K562 (cell line): ENCODE measurements around the gene ERGIC1. TPM values are rescaled to one million over a fixed set of nuclear protein-coding genes. Genes with fewer than 3 reads are reported as not detected.

Experiments used
- BCL6 ChIP-seq: fragments of 250-450 bp; sonication (Bioruptor Pico); IDR thresholded peaks from 2 replicates; pipeline ENCODE4 v1.4.0; 2020
- C11orf30 ChIP-seq: fragments of 450-650 bp; IDR thresholded peaks from 2 replicates; pipeline ENCODE4 v1.6.1; 2016; ENCODE audit warnings: low read depth, mild to moderate bottlenecking
- CBX2 ChIP-seq: fragments of 200-600 bp; sonication (generic); IDR thresholded peaks from one replicate; pipeline ENCODE4 v1.6.1; 2012; ENCODE audit warnings: mild to moderate bottlenecking, low read length, inconsistent platforms; ENCODE audit not compliant: insufficient read depth, poor library complexity, severe bottlenecking
- CHCHD3 ChIP-seq: fragments of 250-450 bp; sonication (Bioruptor Pico); IDR thresholded peaks from 2 replicates; pipeline ENCODE4 v2.1.2; 2022; ENCODE audit warnings: mild to moderate bottlenecking
- HOXB6 ChIP-seq: fragments of 250-450 bp; sonication (Bioruptor Pico); IDR thresholded peaks from 2 replicates; pipeline ENCODE4 v1.5.1; 2022; ENCODE audit warnings: mild to moderate bottlenecking, borderline replicate concordance
- NONO ChIP-seq, 2 experiments: fragments of 200-400 bp in 1 of 2; fragments of 450-650 bp in 1 of 2; formaldehyde crosslinking in 1 of 2; IDR thresholded peaks; 2 replicates each; pipeline ENCODE4 v1.6.1; 2017; ENCODE audit warnings: low read depth in 2 of 2, mild to moderate bottlenecking in 2 of 2, moderate library complexity in 2 of 2, low read length in 1 of 2
- STAT5B ChIP-seq: fragments of 250-450 bp; sonication (Bioruptor Pico); IDR thresholded peaks from 2 replicates; pipeline ENCODE4 v1.8.0; 2021; ENCODE audit warnings: mild to moderate bottlenecking, inconsistent platforms
- SUPT5H ChIP-seq: fragments of 450-650 bp; IDR thresholded peaks from 2 replicates; pipeline ENCODE4 v1.6.1; 2016
- TEAD1 ChIP-seq, 2 experiments: fragments of 450-650 bp in 1 of 2; sonication (generic) in 1 of 2; formaldehyde crosslinking; IDR thresholded peaks; 2 replicates each; pipeline versions ENCODE4 v1.4.0 to v1.8.0; 2020 to 2022; ENCODE audit warnings: mild to moderate bottlenecking in 2 of 2, missing genetic modification reagents in 1 of 2
- ZNF282 ChIP-seq: sonication (generic); formaldehyde crosslinking; IDR thresholded peaks from 2 replicates; pipeline ENCODE4 v1.8.1; 2023; ENCODE audit warnings: missing genetic modification reagents
- polyA plus RNA-seq, 8 experiments: library from polyadenylated mRNA; depleted of rRNA in 4 of 8; stranded (reverse) in 5 of 8; unstranded in 3 of 8; fragments of >200 nt; fragmentation: Nextera tagmentation in 2 of 8; fragmentation: Illumina TruSeq in 1 of 8; extraction: Ambion mirVana in 2 of 8; extraction: Trizol in 1 of 8; gene quantifications; 2 replicates each; pipeline versions ENCODE4 v1.2.1 to v1.2.3, GENCODE V29; 2011 to 2014; ENCODE audit warnings: inconsistent platforms in 1 of 8, missing spikeins in 1 of 8
- total RNA-seq, 7 experiments: library from RNA; depleted of rRNA in 6 of 7; stranded (reverse); fragments of >200 nt in 6 of 7; fragmentation: Illumina TruSeq in 2 of 7; extraction: Trizol in 2 of 7; gene quantifications; 2 replicates each; pipeline versions ENCODE4 v1.2.1 to v1.2.3, GENCODE V29; 2011 to 2021; ENCODE audit warnings: low replicate concordance in 1 of 7
- TF ChIP-seq, protein P1 (sequence below): fragments of 250-450 bp; sonication (Bioruptor Pico); IDR thresholded peaks from 2 replicates; pipeline ENCODE4 v1.8.0; 2022; ENCODE audit warnings: inconsistent platforms
- TF ChIP-seq, protein P2 (sequence below): fragments of 450-650 bp; formaldehyde crosslinking; IDR thresholded peaks from 2 replicates; pipeline ENCODE4 v1.4.0; 2020; ENCODE audit warnings: mild to moderate bottlenecking, moderate library complexity
- TF ChIP-seq, protein P3 (sequence below): sonication (generic); formaldehyde crosslinking; IDR thresholded peaks from 2 replicates; pipeline ENCODE4 v1.8.1; 2022; ENCODE audit warnings: missing genetic modification reagents
- TF ChIP-seq, protein P4 (sequence below): sonication (generic); formaldehyde crosslinking; IDR thresholded peaks from 2 replicates; pipeline ENCODE4 v1.5.0; 2020; ENCODE audit warnings: missing genetic modification reagents
- TF ChIP-seq, protein P5 (sequence below): sonication (generic); formaldehyde crosslinking; IDR thresholded peaks from 2 replicates; pipeline ENCODE4 v1.8.0; 2022; ENCODE audit warnings: mild to moderate bottlenecking, missing genetic modification reagents
- TF ChIP-seq, protein P6 (sequence below): fragments of 250-450 bp; sonication (Bioruptor Pico); IDR thresholded peaks from 2 replicates; pipeline ENCODE4 v1.9.0; 2021; ENCODE audit warnings: mild to moderate bottlenecking
- TF ChIP-seq, protein P7 (sequence below): IDR thresholded peaks from 2 replicates; pipeline ENCODE4 v1.6.1; 2014; ENCODE audit warnings: antibody characterized with exemption

Gene ERGIC1
- total and polyA plus RNA-seq, 9 of the 15 experiments (the other 6 are each of a cell fraction or from before 2014, with no cell fraction given): 5.5 to 68.4 (median 36.4) TPM

DNA sequence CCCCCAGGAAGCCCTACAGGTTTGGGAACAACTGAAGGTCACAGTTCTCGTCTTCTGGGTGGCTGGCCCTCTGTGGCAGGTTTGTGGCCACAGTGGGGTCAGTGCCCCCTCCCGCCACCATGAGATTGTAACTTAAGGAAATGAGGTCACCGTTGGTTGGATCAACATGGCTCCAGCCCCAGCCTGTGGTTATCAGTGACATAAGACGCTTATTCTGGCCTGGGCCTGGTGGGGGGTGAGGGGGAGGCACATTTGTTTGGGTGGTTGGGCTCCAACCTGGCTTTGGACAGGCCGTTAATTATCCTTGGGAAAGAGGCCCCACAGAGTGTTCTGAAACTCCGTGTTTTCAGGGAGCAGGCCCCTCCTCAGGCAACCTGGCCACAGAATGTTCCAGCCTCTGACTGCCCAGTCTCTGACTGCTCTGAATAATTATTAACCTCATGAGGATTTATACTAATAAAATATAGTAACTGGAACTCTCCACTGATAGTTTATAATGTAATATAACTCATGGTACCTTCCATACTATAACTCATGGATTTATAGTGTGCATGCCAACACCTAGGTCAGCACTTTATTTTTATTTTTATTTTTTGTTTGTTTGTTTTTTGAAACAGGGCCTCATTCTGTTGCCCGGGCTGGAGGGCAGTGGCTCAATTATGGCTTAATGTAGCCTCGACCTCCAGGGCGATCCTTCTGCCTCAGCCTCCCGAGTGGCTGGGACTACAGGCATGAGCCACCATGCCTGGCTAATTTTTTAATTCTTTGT lies 67.1 kb downstream of the ERGIC1 start (continued):
- peak; percentile 55; the same call in 1 of the 2 replicates for TF ChIP-seq C11orf30
- TF ChIP-seq, protein P1, sequence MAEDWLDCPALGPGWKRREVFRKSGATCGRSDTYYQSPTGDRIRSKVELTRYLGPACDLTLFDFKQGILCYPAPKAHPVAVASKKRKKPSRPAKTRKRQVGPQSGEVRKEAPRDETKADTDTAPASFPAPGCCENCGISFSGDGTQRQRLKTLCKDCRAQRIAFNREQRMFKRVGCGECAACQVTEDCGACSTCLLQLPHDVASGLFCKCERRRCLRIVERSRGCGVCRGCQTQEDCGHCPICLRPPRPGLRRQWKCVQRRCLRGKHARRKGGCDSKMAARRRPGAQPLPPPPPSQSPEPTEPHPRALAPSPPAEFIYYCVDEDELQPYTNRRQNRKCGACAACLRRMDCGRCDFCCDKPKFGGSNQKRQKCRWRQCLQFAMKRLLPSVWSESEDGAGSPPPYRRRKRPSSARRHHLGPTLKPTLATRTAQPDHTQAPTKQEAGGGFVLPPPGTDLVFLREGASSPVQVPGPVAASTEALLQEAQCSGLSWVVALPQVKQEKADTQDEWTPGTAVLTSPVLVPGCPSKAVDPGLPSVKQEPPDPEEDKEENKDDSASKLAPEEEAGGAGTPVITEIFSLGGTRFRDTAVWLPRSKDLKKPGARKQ (CRISPR knock-in tag): no peak
- no peak for TF ChIP-seq NONO (IDR thresholded peaks at IDR 0.05; ENCODE audit: low read depth in 2 of 2, low read length in 1 of 2)
- TF ChIP-seq HOXB6 (CRISPR knock-in tag): no peak
- TF ChIP-seq, protein P2, sequence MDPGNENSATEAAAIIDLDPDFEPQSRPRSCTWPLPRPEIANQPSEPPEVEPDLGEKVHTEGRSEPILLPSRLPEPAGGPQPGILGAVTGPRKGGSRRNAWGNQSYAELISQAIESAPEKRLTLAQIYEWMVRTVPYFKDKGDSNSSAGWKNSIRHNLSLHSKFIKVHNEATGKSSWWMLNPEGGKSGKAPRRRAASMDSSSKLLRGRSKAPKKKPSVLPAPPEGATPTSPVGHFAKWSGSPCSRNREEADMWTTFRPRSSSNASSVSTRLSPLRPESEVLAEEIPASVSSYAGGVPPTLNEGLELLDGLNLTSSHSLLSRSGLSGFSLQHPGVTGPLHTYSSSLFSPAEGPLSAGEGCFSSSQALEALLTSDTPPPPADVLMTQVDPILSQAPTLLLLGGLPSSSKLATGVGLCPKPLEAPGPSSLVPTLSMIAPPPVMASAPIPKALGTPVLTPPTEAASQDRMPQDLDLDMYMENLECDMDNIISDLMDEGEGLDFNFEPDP (CRISPR knock-in tag): no peak
- TF ChIP-seq, protein P3, sequence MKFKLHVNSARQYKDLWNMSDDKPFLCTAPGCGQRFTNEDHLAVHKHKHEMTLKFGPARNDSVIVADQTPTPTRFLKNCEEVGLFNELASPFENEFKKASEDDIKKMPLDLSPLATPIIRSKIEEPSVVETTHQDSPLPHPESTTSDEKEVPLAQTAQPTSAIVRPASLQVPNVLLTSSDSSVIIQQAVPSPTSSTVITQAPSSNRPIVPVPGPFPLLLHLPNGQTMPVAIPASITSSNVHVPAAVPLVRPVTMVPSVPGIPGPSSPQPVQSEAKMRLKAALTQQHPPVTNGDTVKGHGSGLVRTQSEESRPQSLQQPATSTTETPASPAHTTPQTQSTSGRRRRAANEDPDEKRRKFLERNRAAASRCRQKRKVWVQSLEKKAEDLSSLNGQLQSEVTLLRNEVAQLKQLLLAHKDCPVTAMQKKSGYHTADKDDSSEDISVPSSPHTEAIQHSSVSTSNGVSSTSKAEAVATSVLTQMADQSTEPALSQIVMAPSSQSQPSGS (CRISPR knock-in tag): peak; percentile 83; the same call in 1 of the 2 replicates
- TF ChIP-seq CHCHD3: no peak
- TF ChIP-seq, protein P4, sequence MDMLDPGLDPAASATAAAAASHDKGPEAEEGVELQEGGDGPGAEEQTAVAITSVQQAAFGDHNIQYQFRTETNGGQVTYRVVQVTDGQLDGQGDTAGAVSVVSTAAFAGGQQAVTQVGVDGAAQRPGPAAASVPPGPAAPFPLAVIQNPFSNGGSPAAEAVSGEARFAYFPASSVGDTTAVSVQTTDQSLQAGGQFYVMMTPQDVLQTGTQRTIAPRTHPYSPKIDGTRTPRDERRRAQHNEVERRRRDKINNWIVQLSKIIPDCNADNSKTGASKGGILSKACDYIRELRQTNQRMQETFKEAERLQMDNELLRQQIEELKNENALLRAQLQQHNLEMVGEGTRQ (CRISPR knock-in tag): no peak
- TF ChIP-seq BCL6 (CRISPR knock-in tag): no peak
- TF ChIP-seq, protein P5, sequence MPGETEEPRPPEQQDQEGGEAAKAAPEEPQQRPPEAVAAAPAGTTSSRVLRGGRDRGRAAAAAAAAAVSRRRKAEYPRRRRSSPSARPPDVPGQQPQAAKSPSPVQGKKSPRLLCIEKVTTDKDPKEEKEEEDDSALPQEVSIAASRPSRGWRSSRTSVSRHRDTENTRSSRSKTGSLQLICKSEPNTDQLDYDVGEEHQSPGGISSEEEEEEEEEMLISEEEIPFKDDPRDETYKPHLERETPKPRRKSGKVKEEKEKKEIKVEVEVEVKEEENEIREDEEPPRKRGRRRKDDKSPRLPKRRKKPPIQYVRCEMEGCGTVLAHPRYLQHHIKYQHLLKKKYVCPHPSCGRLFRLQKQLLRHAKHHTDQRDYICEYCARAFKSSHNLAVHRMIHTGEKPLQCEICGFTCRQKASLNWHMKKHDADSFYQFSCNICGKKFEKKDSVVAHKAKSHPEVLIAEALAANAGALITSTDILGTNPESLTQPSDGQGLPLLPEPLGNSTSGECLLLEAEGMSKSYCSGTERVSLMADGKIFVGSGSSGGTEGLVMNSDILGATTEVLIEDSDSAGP (CRISPR knock-in tag): no peak
- no peak for TF ChIP-seq ZNF282 (CRISPR knock-in tag)
- no peak for TF ChIP-seq STAT5B
- TF ChIP-seq, protein P6, sequence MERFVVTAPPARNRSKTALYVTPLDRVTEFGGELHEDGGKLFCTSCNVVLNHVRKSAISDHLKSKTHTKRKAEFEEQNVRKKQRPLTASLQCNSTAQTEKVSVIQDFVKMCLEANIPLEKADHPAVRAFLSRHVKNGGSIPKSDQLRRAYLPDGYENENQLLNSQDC: no peak
- no peak for TF ChIP-seq SUPT5H
- TF ChIP-seq CBX2: no peak
- TF ChIP-seq, protein P7, sequence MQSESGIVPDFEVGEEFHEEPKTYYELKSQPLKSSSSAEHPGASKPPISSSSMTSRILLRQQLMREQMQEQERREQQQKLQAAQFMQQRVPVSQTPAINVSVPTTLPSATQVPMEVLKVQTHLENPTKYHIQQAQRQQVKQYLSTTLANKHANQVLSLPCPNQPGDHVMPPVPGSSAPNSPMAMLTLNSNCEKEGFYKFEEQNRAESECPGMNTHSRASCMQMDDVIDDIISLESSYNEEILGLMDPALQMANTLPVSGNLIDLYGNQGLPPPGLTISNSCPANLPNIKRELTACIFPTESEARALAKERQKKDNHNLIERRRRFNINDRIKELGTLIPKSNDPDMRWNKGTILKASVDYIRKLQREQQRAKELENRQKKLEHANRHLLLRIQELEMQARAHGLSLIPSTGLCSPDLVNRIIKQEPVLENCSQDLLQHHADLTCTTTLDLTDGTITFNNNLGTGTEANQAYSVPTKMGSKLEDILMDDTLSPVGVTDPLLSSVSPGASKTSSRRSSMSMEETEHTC: no peak
- TF ChIP-seq TEAD1 (CRISPR knock-in tag; IDR thresholded peaks at IDR 0.05): no peak
